ENCODE data around the gene SMG9. TPM values are rescaled to one million over a fixed set of nuclear protein-coding genes. Genes with fewer than 3 reads are reported as not detected.

SMG9 gene
- total RNA-seq, 1 donor from 2014 or later = 35.0 TPM

DNA sequence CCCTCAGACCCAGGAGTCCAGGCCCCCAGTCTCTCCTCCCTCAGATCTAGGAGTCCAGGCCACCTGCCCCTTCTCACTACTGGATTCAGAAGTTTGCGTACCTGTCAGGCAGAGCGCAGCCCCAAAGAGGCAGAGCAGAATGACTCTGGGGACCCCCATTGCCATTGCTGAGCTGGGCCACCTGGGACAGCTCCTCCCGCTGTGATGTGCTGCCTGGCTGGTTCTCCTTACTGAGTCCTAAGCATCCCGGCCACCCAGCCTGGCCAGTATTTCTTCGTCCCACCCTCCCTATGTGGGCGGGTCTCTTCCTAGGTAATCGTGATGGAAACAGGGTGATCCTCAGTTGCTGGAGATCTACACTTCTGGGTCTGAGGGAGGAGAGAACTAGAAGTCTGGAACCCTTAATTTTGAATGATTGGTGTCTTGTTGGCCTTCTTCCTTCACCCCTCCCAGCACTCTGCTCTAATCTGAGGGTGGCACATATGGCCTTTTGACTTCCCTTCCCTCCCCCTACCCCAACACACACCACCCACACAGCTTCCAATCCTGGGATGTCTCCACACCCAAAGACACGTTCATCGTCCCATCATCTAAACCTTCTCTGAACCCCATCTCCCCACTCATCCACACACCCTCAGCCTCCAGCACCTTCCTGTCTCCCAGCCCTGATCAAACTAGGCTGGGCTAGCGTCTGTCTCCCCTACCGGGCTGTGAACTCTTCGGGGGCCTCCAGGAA lies 47.6 kb upstream of the SMG9 start, which contains the start of gene LYPD5:
Gene LYPD5, minus strand, starts transcription at position 232 of the 736 bp plus-strand sequence. Its CDS starts 67 bp downstream, at position 165.
- FAIRE-seq (no peak), DNase-seq (ENCODE audit: low read depth) (no peak)
- Mint-ChIP-seq H3K27ac (ENCODE audit: unreplicated experiment) (no peak within 1 kb of the TSS), H3K9me3 (ENCODE audit: unreplicated experiment) (peaks cover 3% of the 10 kb centered on the region), H3K36me3 (ENCODE audit: low read depth, unreplicated experiment) (no peaks in the 10 kb centered on the region), H3K4me3 (ENCODE audit: unreplicated experiment) (no peak within 1 kb of the TSS), H3K4me1 (ENCODE audit: low read depth, unreplicated experiment) (no peaks in the 10 kb centered on the region), H3K27me3 (ENCODE audit: low read depth, unreplicated experiment) (peaks cover 36% of the 10 kb centered on the region)
- peaks cover 12% of the 10 kb centered on the region for H3K27me3 ChIP-seq (ENCODE audit: insufficient read depth, low read length)
- no peak within 1 kb of the TSS for H3K27ac ChIP-seq (ENCODE audit: low read depth, low read length)
- H3K79me2 ChIP-seq (ENCODE audit: insufficient read depth, low read length) = no peaks in the 10 kb centered on the region
- no peaks in the 10 kb centered on the region for H4K20me1 ChIP-seq (ENCODE audit: insufficient read depth, low read length)
- H3K36me3 ChIP-seq (ENCODE audit: insufficient read depth, low read length) = no peaks in the 10 kb centered on the region
- H3K4me2 ChIP-seq (ENCODE audit: low read length) = no peak within 1 kb of the TSS
- no peak within 1 kb of the TSS for H3K4me3 ChIP-seq (ENCODE audit: insufficient read depth, low read depth, low read length)
- H3K4me1 ChIP-seq (ENCODE audit: insufficient read depth, low read length) = peaks cover 6% of the 10 kb centered on the region
- H3K9ac ChIP-seq (ENCODE audit: low read length) = no peak within 1 kb of the TSS
- no peak within 1 kb of the TSS for H2AFZ ChIP-seq (ENCODE audit: low read depth, low read length)
- no peak for TF ChIP-seq EZH2 (IDR thresholded peaks at IDR 0.05; ENCODE audit: insufficient read depth, low read length)
- TF ChIP-seq, protein P1, sequence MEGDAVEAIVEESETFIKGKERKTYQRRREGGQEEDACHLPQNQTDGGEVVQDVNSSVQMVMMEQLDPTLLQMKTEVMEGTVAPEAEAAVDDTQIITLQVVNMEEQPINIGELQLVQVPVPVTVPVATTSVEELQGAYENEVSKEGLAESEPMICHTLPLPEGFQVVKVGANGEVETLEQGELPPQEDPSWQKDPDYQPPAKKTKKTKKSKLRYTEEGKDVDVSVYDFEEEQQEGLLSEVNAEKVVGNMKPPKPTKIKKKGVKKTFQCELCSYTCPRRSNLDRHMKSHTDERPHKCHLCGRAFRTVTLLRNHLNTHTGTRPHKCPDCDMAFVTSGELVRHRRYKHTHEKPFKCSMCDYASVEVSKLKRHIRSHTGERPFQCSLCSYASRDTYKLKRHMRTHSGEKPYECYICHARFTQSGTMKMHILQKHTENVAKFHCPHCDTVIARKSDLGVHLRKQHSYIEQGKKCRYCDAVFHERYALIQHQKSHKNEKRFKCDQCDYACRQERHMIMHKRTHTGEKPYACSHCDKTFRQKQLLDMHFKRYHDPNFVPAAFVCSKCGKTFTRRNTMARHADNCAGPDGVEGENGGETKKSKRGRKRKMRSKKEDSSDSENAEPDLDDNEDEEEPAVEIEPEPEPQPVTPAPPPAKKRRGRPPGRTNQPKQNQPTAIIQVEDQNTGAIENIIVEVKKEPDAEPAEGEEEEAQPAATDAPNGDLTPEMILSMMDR (IDR thresholded peaks at IDR 0.05; ENCODE audit: insufficient read depth, low read depth, low read length) = no peak
- no peaks in the 10 kb centered on the region for H3K9me3 ChIP-seq (ENCODE audit: insufficient read depth, low read depth, low read length)

DNA sequence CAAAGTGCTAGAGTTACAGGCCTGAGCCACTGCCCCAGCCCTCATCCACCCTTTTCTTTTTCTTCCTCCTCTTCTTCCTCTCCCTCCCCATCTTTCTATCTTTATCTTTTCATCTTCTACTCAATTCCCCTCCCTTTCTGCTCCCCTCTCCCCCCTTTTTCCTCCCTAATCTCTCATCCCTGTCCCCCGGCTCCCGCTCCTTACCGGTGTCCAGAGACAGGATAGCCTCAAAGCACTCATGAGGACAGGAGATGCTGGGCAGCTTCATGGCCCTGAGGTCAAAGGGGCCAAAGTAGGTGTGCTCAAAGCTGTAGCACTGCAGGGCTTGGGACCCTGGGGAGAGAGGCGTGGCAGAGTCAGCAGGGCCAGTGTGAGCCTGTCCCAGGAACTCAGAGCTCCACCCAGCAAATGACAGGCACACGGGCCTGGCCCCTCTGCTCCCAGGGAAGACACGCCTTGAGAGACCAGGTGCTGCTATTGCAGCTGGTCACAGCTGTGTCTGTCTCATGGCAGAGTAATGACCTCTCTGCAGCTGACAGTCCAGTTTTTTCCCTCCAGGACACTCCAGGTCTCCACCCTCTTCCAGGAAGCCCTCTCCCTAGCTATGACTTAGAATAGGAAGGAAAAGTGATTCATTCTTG lies 44.9 kb upstream of the SMG9 start:
- H3K4me3 Mint-ChIP-seq (ENCODE audit: unreplicated experiment) = no peak overlapping the region
- no peaks in the 10 kb centered on the region for H3K4me1 Mint-ChIP-seq (ENCODE audit: low read depth, unreplicated experiment)
- no peak overlapping the region for H3K27ac Mint-ChIP-seq (ENCODE audit: unreplicated experiment)
- H3K9ac ChIP-seq (ENCODE audit: low read length) = no peak overlapping the region
- H2AFZ ChIP-seq (ENCODE audit: low read depth, low read length) = no peak overlapping the region
- H3K36me3 Mint-ChIP-seq (ENCODE audit: low read depth, unreplicated experiment) = no peaks in the 10 kb centered on the region
- no peak for FAIRE-seq
- peaks cover 55% of the 10 kb centered on the region for H3K27me3 Mint-ChIP-seq (ENCODE audit: low read depth, unreplicated experiment)
- peaks cover 19% of the 10 kb centered on the region for H3K27me3 ChIP-seq (ENCODE audit: insufficient read depth, low read length)
- H3K4me3 ChIP-seq (ENCODE audit: insufficient read depth, low read depth, low read length) = no peak overlapping the region
- TF ChIP-seq, protein P1 (IDR thresholded peaks at IDR 0.05; ENCODE audit: insufficient read depth, low read depth, low read length) = no peak
- TF ChIP-seq EZH2 (IDR thresholded peaks at IDR 0.05; ENCODE audit: insufficient read depth, low read length) = no peak
- H3K79me2 ChIP-seq (ENCODE audit: insufficient read depth, low read length) = no peaks in the 10 kb centered on the region
- peaks cover 10% of the 10 kb centered on the region for H3K9me3 Mint-ChIP-seq (ENCODE audit: unreplicated experiment)
- no peaks in the 10 kb centered on the region for H4K20me1 ChIP-seq (ENCODE audit: insufficient read depth, low read length)
- H3K36me3 ChIP-seq (ENCODE audit: insufficient read depth, low read length) = no peaks in the 10 kb centered on the region
- H3K4me1 ChIP-seq (ENCODE audit: insufficient read depth, low read length) = peaks cover 6% of the 10 kb centered on the region
- H3K4me2 ChIP-seq (ENCODE audit: low read length) = no peak overlapping the region
- no peak for DNase-seq (ENCODE audit: low read depth)
- H3K27ac ChIP-seq (ENCODE audit: low read depth, low read length) = no peak overlapping the region
- H3K9me3 ChIP-seq (ENCODE audit: insufficient read depth, low read depth, low read length) = peaks cover 4% of the 10 kb centered on the region

All from astrocyte (in vitro differentiated cells and primary cell).